Caco-2 (cell line): Measurements from ENCODE around the gene PCMTD2. TPM values are rescaled to one million over a fixed set of nuclear protein-coding genes. Genes with fewer than 3 reads are reported as not detected.
"Not testable (repeated sequence)": the region's sequence is repeated elsewhere in the genome, so short reads cannot be mapped to it uniquely, and the experiment has no call there.

ENCODE experiments used
- BruUV-seq: library from RNA; stranded (reverse); fragments of 400-500 nt; replicated peaks from 2 replicates; lab custom pipeline; 2021; lab: Mats Ljungman, UMichigan
- CTCF ChIA-PET: fragments of 300-600 bp; sonication (Branson Sonifier 250); formaldehyde crosslinking; loops from one replicate; lab custom pipeline; 2022; ENCODE audit warnings: antibody characterized with exemption; lab: Charles Lee
- POLR2A ChIA-PET: fragments of 300-600 bp; sonication (Branson Sonifier 250); formaldehyde crosslinking; loops from one replicate; lab custom pipeline; 2022; ENCODE audit warnings: antibody characterized with exemption; lab: Charles Lee
- DNase-seq, 2 experiments: peaks; one replicate each; pipeline versions ENCODE4 v3.0.0 to v3.0.0-alpha.2; 2020 to 2022
- H3K27me3 ChIP-seq: replicated peaks from 2 replicates; pipeline ENCODE4 v1.6.0; 2011; ENCODE audit warnings: low read length; ENCODE audit not compliant: control insufficient read depth, insufficient read depth
- H3K36me3 ChIP-seq: 2 replicates; pipeline ENCODE4 v1.5.1; 2011; ENCODE audit warnings: low read length; ENCODE audit not compliant: control insufficient read depth, insufficient read depth
- H3K4me1 ChIP-seq: fragments of 250-450 bp; sonication (Bioruptor Pico); 2 replicates; pipeline ENCODE4 v1.5.1; 2020; ENCODE audit warnings: mild to moderate bottlenecking
- H3K4me3 ChIP-seq: 2 replicates; pipeline ENCODE4 v1.5.1; 2011; ENCODE audit warnings: low read depth, mild to moderate bottlenecking, control low read depth, low read length
- H3K9me3 ChIP-seq: fragments of 250-450 bp; sonication (Bioruptor Pico); 2 replicates; pipeline ENCODE4 v1.5.1; 2020; ENCODE audit warnings: mild to moderate bottlenecking, moderate library complexity
- H3K27ac Mint-ChIP-seq: one replicate; pipeline ENCODE4 v1.8.0; 2022; ENCODE audit warnings: mixed read lengths; ENCODE audit not compliant: unreplicated experiment
- H3K27me3 Mint-ChIP-seq: one replicate; pipeline ENCODE4 v1.8.0; 2022; ENCODE audit warnings: mixed read lengths; ENCODE audit not compliant: insufficient read depth, unreplicated experiment
- H3K36me3 Mint-ChIP-seq: one replicate; pipeline ENCODE4 v1.8.0; 2022; ENCODE audit warnings: mild to moderate bottlenecking, mixed read lengths; ENCODE audit not compliant: insufficient read depth, unreplicated experiment
- H3K4me1 Mint-ChIP-seq: one replicate; pipeline ENCODE4 v1.8.0; 2022; ENCODE audit warnings: low read depth, mixed read lengths; ENCODE audit not compliant: unreplicated experiment
- H3K4me3 Mint-ChIP-seq: one replicate; pipeline ENCODE4 v1.8.0; 2022; ENCODE audit warnings: mild to moderate bottlenecking, moderate library complexity, mixed read lengths; ENCODE audit not compliant: unreplicated experiment
- H3K9me3 Mint-ChIP-seq: one replicate; pipeline ENCODE4 v1.8.0; 2022; ENCODE audit warnings: mixed read lengths; ENCODE audit not compliant: unreplicated experiment
- CTCF ChIP-seq, 2 experiments: fragments of 200-600 bp in 1 of 2; IDR thresholded peaks; 1 replicate in 1 of 2; 2 replicates in 1 of 2; pipeline versions ENCODE4 v1.5.1 to v1.8.0; 2011 to 2022; ENCODE audit warnings: antibody characterized with exemption in 1 of 2, control low read depth in 1 of 2, inconsistent platforms in 1 of 2, low read depth in 1 of 2, low read length in 1 of 2, mild to moderate bottlenecking in 1 of 2, moderate library complexity in 1 of 2; ENCODE audit not compliant: insufficient read depth in 1 of 2, severe bottlenecking in 1 of 2, unreplicated experiment in 1 of 2
- intact Hi-C: fragments of 100-400 bp; cut with micrococcal nuclease; formaldehyde crosslinking; loops from one replicate; pipeline ENCODE4 v1.10.0; 2022; ENCODE audit not compliant: unreplicated experiment
- total RNA-seq: library from RNA; stranded (reverse); gene quantifications from 2 replicates; pipeline ENCODE4 v1.2.3, GENCODE V29; 2022

PCMTD2 gene
- total RNA-seq, 1 experiment from 2014 or later = 101 TPM

GRCh38 chr20:64280460-64280843, 24.9 kb downstream of the PCMTD2 start:
- no peaks in the 10 kb centered on the region for H3K27me3 Mint-ChIP-seq
- ChIA-PET POLR2A (no interaction called here), CTCF (no interaction called here)
- TF ChIP-seq CTCF (IDR thresholded peaks at IDR 0.05; ENCODE audit: insufficient read depth in 1 of 2, low read depth in 1 of 2, low read length in 1 of 2, severe bottlenecking in 1 of 2, unreplicated experiment in 1 of 2) = no peak
- peaks cover 8% of the 10 kb centered on the region for H3K36me3 Mint-ChIP-seq
- H3K27ac Mint-ChIP-seq = no peak overlapping the region
- Histone ChIP-seq H3K4me1 (no peaks in the 10 kb centered on the region), H3K9me3 (no peaks in the 10 kb centered on the region), H3K27me3 (no peaks in the 10 kb centered on the region), H3K36me3 (no peaks in the 10 kb centered on the region; the same call in 1 of the 2 replicates), H3K4me3 (no peak overlapping the region)
- no peak for DNase-seq
- intact Hi-C loops = no loop called here
- BruUV-seq = no TSS peak
- no peaks in the 10 kb centered on the region for H3K4me1 Mint-ChIP-seq
- no peak overlapping the region for H3K4me3 Mint-ChIP-seq
- peaks cover 14% of the 10 kb centered on the region for H3K9me3 Mint-ChIP-seq

- intact Hi-C loops = no loop called here
- peaks cover 8% of the 10 kb centered on the region for H3K9me3 ChIP-seq
- Mint-ChIP-seq H3K9me3 (peaks cover 14% of the 10 kb centered on the region), H3K4me1 (no peaks in the 10 kb centered on the region), H3K4me3 (no peak overlapping the region), H3K27me3 (no peaks in the 10 kb centered on the region), H3K36me3 (peaks cover 13% of the 10 kb centered on the region), H3K27ac (no peak overlapping the region)
- H3K4me3 ChIP-seq = no peak overlapping the region
- CTCF ChIA-PET = interaction anchor here (1.2 kb wide), 1 partner anchor 12 kb away, joined by 3 read pairs; no protein-coding TSS in a partner anchor
- no peaks in the 10 kb centered on the region for H3K4me1 ChIP-seq
- TF ChIP-seq CTCF (IDR thresholded peaks at IDR 0.05; ENCODE audit: insufficient read depth in 1 of 2, low read depth in 1 of 2, low read length in 1 of 2, severe bottlenecking in 1 of 2, unreplicated experiment in 1 of 2) = no peak
- BruUV-seq = no TSS peak
- H3K27me3 ChIP-seq = no peaks in the 10 kb centered on the region
- no peak for DNase-seq
- POLR2A ChIA-PET = no interaction called here
- no peaks in the 10 kb centered on the region for H3K36me3 ChIP-seq
These were observed 28.1 kb downstream of the PCMTD2 start for GRCh38 chr20:64283646-64284045.

GRCh38 chr20:64285579-64286446, 30.3 kb downstream of the PCMTD2 start:
- Mint-ChIP-seq H3K36me3 (peaks cover 13% of the 10 kb centered on the region), H3K9me3 (peaks cover 14% of the 10 kb centered on the region)
- H3K4me1 Mint-ChIP-seq, intact Hi-C loops, H3K27ac Mint-ChIP-seq, H3K27me3 Mint-ChIP-seq, H3K4me3 ChIP-seq, BruUV-seq, POLR2A ChIA-PET, H3K9me3 ChIP-seq, H3K4me1 ChIP-seq, H3K27me3 ChIP-seq, H3K4me3 Mint-ChIP-seq, H3K36me3 ChIP-seq: not testable (repeated sequence)
- CTCF ChIA-PET = interaction anchor here (1.0 kb wide), 1 partner anchor 29 kb away, joined by 4 read pairs; no protein-coding TSS in a partner anchor
- peak; percentile 80 to 99 for TF ChIP-seq CTCF (IDR thresholded peaks at IDR 0.05; ENCODE audit: insufficient read depth in 1 of 2, low read depth in 1 of 2, low read length in 1 of 2, severe bottlenecking in 1 of 2, unreplicated experiment in 1 of 2)
- peak; percentile 85 to 89 for DNase-seq

- peak in 1 of 2 experiments; percentile 50 for DNase-seq
- Mint-ChIP-seq H3K36me3 (peaks cover 13% of the 10 kb centered on the region), H3K9me3 (peaks cover 14% of the 10 kb centered on the region)
- H3K27me3 Mint-ChIP-seq, H3K27me3 ChIP-seq, H3K9me3 ChIP-seq, POLR2A ChIA-PET, H3K4me1 ChIP-seq, H3K36me3 ChIP-seq, H3K4me3 ChIP-seq, BruUV-seq, H3K4me1 Mint-ChIP-seq, H3K4me3 Mint-ChIP-seq, intact Hi-C loops, H3K27ac Mint-ChIP-seq: not testable (repeated sequence)
- CTCF ChIA-PET = interaction anchor here (1.0 kb wide), 1 partner anchor 30 kb away, joined by 4 read pairs; no protein-coding TSS in a partner anchor
These were observed 31.1 kb downstream of the PCMTD2 start for GRCh38 chr20:64286447-64287263.
